HepG2 (cell line): Measurements from ENCODE around the gene NUP214. TPM values are rescaled to one million over a fixed set of nuclear protein-coding genes. Genes with fewer than 3 reads are reported as not detected.

Experiments
- ATAC-seq: fragments of 200-7000 bp; cut with Tn5 transposase; 3 replicates; pipeline ENCODE4 v1.9.1; 2020; ENCODE audit warnings: mild to moderate bottlenecking, moderate library complexity
- BruUV-seq: library from RNA; stranded (reverse); fragments of 400-500 nt; replicated peaks from 2 replicates; lab custom pipeline; 2021; lab: Mats Ljungman, UMichigan
- CTCF ChIA-PET: fragments of 300-600 bp; formaldehyde crosslinking; extraction: SDS; loops from one replicate; lab custom pipeline; 2021; ENCODE audit warnings: low total read pairs, inconsistent platforms, low intra/inter-chr PET ratio; lab: Yijun Ruan, JAX
- POLR2A ChIA-PET: fragments of 350-600 bp; sonication (Branson Sonifier 250); formaldehyde crosslinking; loops from one replicate; lab custom pipeline; 2020; ENCODE audit warnings: antibody characterized with exemption, inconsistent platforms; lab: Yijun Ruan, JAX
- DNase-seq: peaks from one replicate; pipeline ENCODE4 v3.0.0-alpha.2; 2015; ENCODE audit warnings: low spot score
- FAIRE-seq: peaks from 3 replicates; lab custom pipeline; 2011; peaks lifted over from hg19 to GRCh38; lab: Jason Lieb, UNC
- H2AFZ ChIP-seq: one replicate; pipeline ENCODE4 v1.6.1; 2011; ENCODE audit warnings: low read length, inconsistent platforms
- H3K27ac ChIP-seq: fragments of 300-600 bp; 3 replicates; pipeline ENCODE4 v1.8.0; 2011; ENCODE audit warnings: mixed run types, mild to moderate bottlenecking, mixed read lengths, low read length, inconsistent platforms; ENCODE audit not compliant: insufficient read depth; ENCODE audit errors: extremely low read length
- H3K27me3 ChIP-seq, 2 experiments: fragments of 200-600 bp in 1 of 2; 2 replicates in 1 of 2; 3 replicates in 1 of 2; pipeline versions ENCODE4 v1.6.0 to v1.8.0; 2011; ENCODE audit warnings: low read length in 2 of 2, mild to moderate bottlenecking in 2 of 2, moderate library complexity in 2 of 2, inconsistent platforms in 1 of 2; ENCODE audit not compliant: insufficient read depth in 2 of 2, control insufficient read depth in 1 of 2
- H3K36me3 ChIP-seq, 2 experiments: fragments of 200-600 bp in 1 of 2; replicated peaks in 1 of 2; 2 replicates in 1 of 2; 3 replicates in 1 of 2; pipeline versions ENCODE4 v1.5.1 to v1.8.0; 2011; ENCODE audit warnings: low read length in 2 of 2, inconsistent platforms in 1 of 2; ENCODE audit not compliant: insufficient read depth in 2 of 2, control insufficient read depth in 1 of 2
- H3K4me1 ChIP-seq: 2 replicates; pipeline ENCODE4 v1.5.1; 2012; ENCODE audit warnings: low read length, inconsistent platforms; ENCODE audit not compliant: insufficient read depth
- H3K4me2 ChIP-seq: 2 replicates; pipeline ENCODE4 v1.6.0; 2011; ENCODE audit warnings: low read depth, low read length, inconsistent platforms
- H3K4me3 ChIP-seq, 3 experiments: fragments of 200-600 bp in 1 of 3; sonication (generic), shearing (Covaris generic) in 1 of 3; replicated peaks in 1 of 3; 2 replicates each; pipeline ENCODE4 v1.5.1; 2011 to 2016; ENCODE audit warnings: low read length in 3 of 3, inconsistent platforms in 2 of 3, low read depth in 2 of 3, mild to moderate bottlenecking in 2 of 3, control low read depth in 1 of 3, mixed read lengths in 1 of 3; ENCODE audit not compliant: insufficient read depth in 1 of 3
- H3K79me2 ChIP-seq: one replicate; pipeline ENCODE4 v1.6.1; 2011; ENCODE audit warnings: low read length, inconsistent platforms; ENCODE audit not compliant: insufficient read depth
- H3K9ac ChIP-seq: 2 replicates; pipeline ENCODE4 v1.6.0; 2011; ENCODE audit warnings: mild to moderate bottlenecking, low read depth, low read length, inconsistent platforms; ENCODE audit not compliant: insufficient read depth
- H3K9me3 ChIP-seq: 2 replicates; pipeline ENCODE4 v1.5.1; 2012; ENCODE audit warnings: mild to moderate bottlenecking, low read length
- H4K20me1 ChIP-seq: 2 replicates; pipeline ENCODE4 v1.6.0; 2011; ENCODE audit warnings: inconsistent platforms, mild to moderate bottlenecking, low read length, moderate library complexity; ENCODE audit not compliant: insufficient read depth
- NKX3-1 ChIP-seq: sonication (generic); formaldehyde crosslinking; IDR thresholded peaks from 2 replicates; pipeline ENCODE4 v1.5.0; 2020; ENCODE audit warnings: missing genetic modification reagents
- PATZ1 ChIP-seq: sonication (generic); formaldehyde crosslinking; IDR thresholded peaks from 2 replicates; pipeline ENCODE4 v1.4.0; 2020; ENCODE audit warnings: missing genetic modification reagents
- PHF8 ChIP-seq: sonication (generic); formaldehyde crosslinking; IDR thresholded peaks from 2 replicates; pipeline ENCODE4 v1.5.0; 2020; ENCODE audit warnings: missing genetic modification reagents
- SAFB2 ChIP-seq: sonication (generic); formaldehyde crosslinking; IDR thresholded peaks from 2 replicates; pipeline ENCODE4 v1.5.1; 2020; ENCODE audit warnings: missing genetic modification reagents, low read depth, mild to moderate bottlenecking, borderline replicate concordance
- ZBTB7B ChIP-seq: sonication (generic); formaldehyde crosslinking; IDR thresholded peaks from 2 replicates; pipeline ENCODE4 v1.4.0; 2020; ENCODE audit warnings: missing genetic modification reagents
- ZNF687 ChIP-seq: sonication (generic); formaldehyde crosslinking; IDR thresholded peaks from 2 replicates; pipeline ENCODE4 v1.5.1; 2020; ENCODE audit warnings: mild to moderate bottlenecking, missing genetic modification reagents, moderate library complexity
- ZNF777 ChIP-seq: sonication (generic); formaldehyde crosslinking; IDR thresholded peaks from 2 replicates; pipeline ENCODE4 v1.4.0; 2020; ENCODE audit warnings: missing genetic modification reagents
- WGBS: methylation state at CpG from one replicate; pipeline ENCODE4 v1.1.6; 2017; ENCODE audit warnings: low lambda C conversion rate; 5-methylcytosine and 5-hydroxymethylcytosine counted together
- in situ Hi-C: cut with HindIII; loops from 2 replicates; pipeline ENCODE4 v1.10.0; 2017; ENCODE audit warnings: low pct_unique_long_range_greater_than_20kb; ENCODE audit not compliant: extremely low pct_ligation_motif_present
- intact Hi-C: fragments of 100-400 bp; cut with micrococcal nuclease; formaldehyde crosslinking; loops from one replicate; pipeline ENCODE4 v1.10.0; 2022; ENCODE audit not compliant: unreplicated experiment
- polyA plus RNA-seq, 8 experiments: library from polyadenylated mRNA; depleted of rRNA in 3 of 8; stranded (reverse) in 7 of 8; unstranded in 1 of 8; fragments of >200 nt; fragmentation: Illumina TruSeq in 4 of 8; extraction: Trizol in 4 of 8; gene quantifications; 2 replicates each; pipeline versions ENCODE4 v1.2.1 to v1.2.3, GENCODE V29; 2011 to 2016; ENCODE audit warnings: low read depth in 4 of 8, missing spikeins in 1 of 8, mixed read lengths in 1 of 8; ENCODE audit not compliant: insufficient read depth in 1 of 8
- total RNA-seq, 5 experiments: library from RNA; depleted of rRNA; stranded (reverse); fragments of >200 nt; fragmentation: Illumina TruSeq; extraction: Trizol; gene quantifications; 2 replicates each; pipeline ENCODE4 v1.2.3, GENCODE V29; 2016; ENCODE audit warnings: low read depth in 1 of 5

The NUP214 gene
- total and polyA plus RNA-seq, 2 of the 13 experiments (the other 11 are each of a cell fraction or from before 2014, with no cell fraction given), result 8.4 to 16.0 TPM

- no CpG with 5 or more reads among the region's 60 CpGs for WGBS
- H3K9ac ChIP-seq, result no peak overlapping the region
- intact Hi-C loops, result loop anchor here (5.0 to 10.0 kb wide), 2 partner anchors 48 to 100 kb away; no protein-coding TSS in a partner anchor
- ChIA-PET CTCF (no interaction called here), POLR2A (no interaction called here)
- no peak overlapping the region for H2AFZ ChIP-seq
- H3K27ac ChIP-seq, result no peak overlapping the region
- no peak for DNase-seq
- in situ Hi-C loops, result no loop called here
- peaks cover 40% of the 10 kb centered on the region for H3K4me1 ChIP-seq
- peaks cover 3% of the 10 kb centered on the region; the same call in 1 of the 2 replicates for H4K20me1 ChIP-seq
- no peaks in the 10 kb centered on the region for H3K79me2 ChIP-seq
- H3K4me2 ChIP-seq, result peak overlapping the region; percentile 77
- no peak; the same call in 1 of the 2 replicates for TF ChIP-seq PHF8 (CRISPR knock-in tag)
- no peak for TF ChIP-seq NKX3-1 (CRISPR knock-in tag)
- TF ChIP-seq ZNF777 (CRISPR knock-in tag), result peak; percentile 87
- TF ChIP-seq ZNF687 (CRISPR knock-in tag), result 0 out of 2 replicates have a peak, but pooled peaks have one; percentile 10
- 0 out of 2 replicates have a peak, but pooled peaks have one; percentile 2 for TF ChIP-seq ZBTB7B (CRISPR knock-in tag)
- peak; percentile 42; the same call in 1 of the 2 replicates for TF ChIP-seq PATZ1 (CRISPR knock-in tag)
- no peak for TF ChIP-seq SAFB2 (CRISPR knock-in tag)
- BruUV-seq, result no TSS peak
- peak overlapping the region; percentile 52 to 68 (median 57); a peak in 5 of 6 replicates for H3K4me3 ChIP-seq
- no peak for ATAC-seq
- peaks cover 22 to 78% of the 10 kb centered on the region in 2 experiments for H3K27me3 ChIP-seq
- H3K36me3 ChIP-seq, result no peaks in the 10 kb centered on the region
- no peak for FAIRE-seq
- no peaks in the 10 kb centered on the region for H3K9me3 ChIP-seq
These were observed 151.5 kb downstream of the NUP214 start for GRCh38 chr9:131276891-131277286.
